A549 treated with RU486 at 1 μM for 4 hours (cell line): ENCODE data around the gene PRH1. TPM values are rescaled to one million over a fixed set of nuclear protein-coding genes. Genes with fewer than 3 reads are reported as not detected.

Experiments
- total RNA-seq: library from RNA; stranded (reverse); fragments of 200-300 nt; extraction: Qiagen RNA extraction; gene quantifications from 5 replicates; pipeline ENCODE4 v1.2.3, GENCODE V29; 2022; ENCODE audit warnings: low read depth

Gene PRH1
- total RNA-seq, result 2.8 to 5.7 TPM (median 3.0 TPM) in 5 replicates

DNA sequence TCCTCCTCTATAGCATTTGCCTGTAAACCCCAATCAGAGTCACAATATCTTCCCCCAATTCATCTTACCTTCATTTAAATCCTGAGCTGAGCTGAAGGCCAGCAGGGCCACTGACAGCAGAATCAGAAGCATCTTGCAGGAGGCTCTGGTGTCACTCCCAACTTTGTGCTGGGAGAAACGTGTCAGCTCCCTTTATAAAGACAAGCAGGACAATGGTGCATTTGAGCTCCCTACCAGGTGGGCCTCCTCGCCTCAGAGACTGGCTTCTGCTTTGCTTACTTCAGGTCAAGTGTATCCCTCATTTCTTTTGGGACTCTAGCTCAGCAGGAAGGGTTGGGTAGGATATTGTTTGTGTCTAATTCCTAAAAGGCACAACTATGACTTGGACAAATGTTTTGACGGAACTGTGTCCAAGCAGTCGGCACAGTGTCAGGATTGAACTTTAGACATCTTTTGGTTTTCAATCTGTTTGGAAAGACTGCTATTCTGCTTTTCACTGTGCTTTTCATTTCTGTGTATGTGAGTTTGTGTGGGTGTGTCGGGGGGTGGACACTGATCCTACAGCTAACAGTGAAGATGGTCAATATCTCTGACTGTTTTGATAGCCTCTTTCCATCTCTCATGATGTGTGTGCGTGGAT lies at the start of gene PRH1:
Gene PRH1, minus strand, starts transcription at position 170 of the 640 bp plus-strand sequence. Its CDS starts 38 bp downstream, at position 132.

DNA sequence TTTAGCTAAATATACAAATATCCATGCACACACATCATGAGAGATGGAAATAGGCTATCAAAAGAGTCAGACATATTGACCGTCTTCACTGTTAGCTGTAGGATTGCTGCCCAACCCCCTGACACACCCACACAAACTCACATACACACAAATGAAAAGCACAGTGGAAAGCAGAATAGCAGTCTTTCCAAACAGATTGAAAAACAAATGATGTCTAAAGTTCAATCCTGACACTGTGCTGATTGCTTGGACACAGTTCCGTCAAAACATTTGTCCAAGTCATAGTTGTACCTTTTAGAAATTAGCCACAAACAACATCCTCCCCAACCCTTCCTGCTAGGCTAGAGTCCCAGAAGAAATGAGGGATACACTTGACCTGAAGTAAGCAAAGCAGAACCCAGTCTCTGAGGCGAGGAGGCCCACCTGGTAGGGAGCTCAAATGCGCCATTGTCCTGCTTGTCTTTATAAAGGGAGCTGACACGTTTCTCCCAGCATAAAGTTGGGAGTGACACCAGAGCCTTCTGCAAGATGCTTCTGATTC lies 44.8 kb upstream of the PRH1 start, which contains the start of gene PRH2:
Gene PRH2, plus strand, starts transcription at position 491 of the 541 bp plus-strand sequence. Its CDS starts 38 bp downstream, at position 529.

DNA sequence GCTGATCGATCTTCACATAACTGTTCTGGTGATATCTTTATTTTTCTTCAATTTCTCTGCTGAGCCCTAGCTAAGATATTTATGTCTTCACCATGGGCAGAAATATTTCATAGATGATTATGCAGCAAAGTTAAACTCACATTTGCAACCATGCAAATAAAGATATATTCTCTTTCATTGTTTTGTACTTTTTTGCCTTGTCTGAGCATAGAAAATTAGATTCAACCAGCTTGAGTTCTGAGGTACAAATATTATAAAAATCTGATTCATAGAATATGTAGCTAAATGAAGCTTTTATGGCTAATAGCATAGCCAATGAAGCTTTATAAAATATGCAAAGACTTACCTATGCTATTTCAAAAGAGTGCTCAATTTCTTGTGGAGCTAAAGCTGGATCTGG lies 25.4 kb upstream of the PRH1 start, which contains the start of gene TAS2R13:
Gene TAS2R13, minus strand, starts transcription at position 101 of the 400 bp plus-strand sequence. CDS start 264 bp downstream, outside the sequence.

DNA sequence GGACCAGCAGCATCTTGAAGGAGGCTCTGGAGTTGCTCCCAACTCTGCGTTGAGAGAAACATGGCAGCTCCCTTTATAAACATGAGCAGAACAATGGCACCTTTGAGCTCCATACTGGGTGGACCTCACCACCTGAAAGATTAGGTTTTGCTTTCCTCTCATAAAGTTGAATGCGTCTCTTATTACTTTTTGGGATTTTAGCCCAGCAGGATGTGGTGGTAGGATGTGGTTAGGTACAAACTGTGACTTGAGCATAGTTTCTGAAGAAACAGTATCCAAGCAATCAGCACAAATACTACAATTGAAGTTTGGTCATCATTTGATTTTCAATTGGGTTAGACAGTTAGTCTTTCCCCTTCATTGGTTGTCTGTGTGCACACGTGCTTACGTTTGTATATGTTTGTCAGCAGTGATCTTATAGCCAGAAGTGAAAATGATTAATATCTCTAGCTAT lies 34.6 kb downstream of the PRH1 start, which contains the start of gene PRR4:
Gene PRR4, minus strand, starts transcription at position 51 of the 454 bp plus-strand sequence. Its CDS starts 38 bp downstream, at position 13.

Other genes with a start within 250 kb of the PRH1 start
- gene STYK1, start 210.2 kb downstream of the PRH1 start, total RNA-seq, result 0.14 to 0.63 TPM (median 0.35 TPM) in 5 replicates
- gene YBX3, start 160.9 kb downstream of the PRH1 start, total RNA-seq, result 257 to 299 TPM (median 275 TPM) in 5 replicates
- not detected in 5 replicates for gene TAS2R7, start 81.6 kb downstream of the PRH1 start, total RNA-seq
- not detected in 5 replicates for gene TAS2R8, start 77.0 kb downstream of the PRH1 start, total RNA-seq
- gene TAS2R9, start 74.1 kb downstream of the PRH1 start, total RNA-seq, result not detected in 5 replicates
- 0.19 TPM in 1 of 5 replicates, not detected in the others for gene TAS2R10, start 57.9 kb downstream of the PRH1 start, total RNA-seq
- 1.9 to 5.3 TPM (median 3.3 TPM) in 5 replicates for gene PRR4, start 34.8 kb downstream of the PRH1 start, total RNA-seq
- not detected in 5 replicates for gene TAS2R13, start 25.3 kb upstream of the PRH1 start, total RNA-seq
- gene PRH2, start 45.0 kb upstream of the PRH1 start, total RNA-seq, result not detected in 5 replicates
- 0.38 to 0.81 TPM (median 0.73 TPM) in 5 replicates for gene TAS2R14, start 55.0 kb upstream of the PRH1 start, total RNA-seq
- gene TAS2R50, start 102.7 kb upstream of the PRH1 start, total RNA-seq, result not detected in 5 replicates
- gene TAS2R20, start 114.0 kb upstream of the PRH1 start, total RNA-seq, result 0.07 to 0.09 TPM in 2 of 5 replicates, not detected in the others
- 0.16 TPM in 1 of 5 replicates, not detected in the others for gene TAS2R19, start 138.4 kb upstream of the PRH1 start, total RNA-seq
- gene TAS2R31, start 147.2 kb upstream of the PRH1 start, total RNA-seq, result 0.14 to 0.33 TPM (median 0.18 TPM) in 4 of 5 replicates, not detected in the other
- not detected in 5 replicates for gene TAS2R46, start 178.0 kb upstream of the PRH1 start, total RNA-seq
- not detected in 5 replicates for gene TAS2R43, start 208.1 kb upstream of the PRH1 start, total RNA-seq